K562 (cell line): Measurements from ENCODE around the gene FLAD1. TPM values are rescaled to one million over a fixed set of nuclear protein-coding genes. Genes with fewer than 3 reads are reported as not detected.

ENCODE experiments used
- BHLHE40 ChIP-seq: IDR thresholded peaks from 2 replicates; pipeline ENCODE4 v1.6.1; 2011; ENCODE audit warnings: low read length, improper control_type of control experiment
- CREB1 ChIP-seq, 2 experiments: sonication (generic) in 1 of 2; formaldehyde crosslinking in 1 of 2; IDR thresholded peaks; 2 replicates each; pipeline versions ENCODE4 v1.6.1 to v1.8.0; 2012 to 2022; ENCODE audit warnings: inconsistent platforms in 1 of 2, mild to moderate bottlenecking in 1 of 2, missing genetic modification reagents in 1 of 2, moderate library complexity in 1 of 2
- CREM ChIP-seq: IDR thresholded peaks from 2 replicates; pipeline ENCODE4 v1.6.1; 2014; ENCODE audit warnings: antibody characterized with exemption, low read depth
- CTBP1 ChIP-seq: fragments of 450-650 bp; IDR thresholded peaks from 2 replicates; pipeline ENCODE4 v1.6.1; 2016; ENCODE audit warnings: borderline replicate concordance
- GMEB1 ChIP-seq: fragments of 250-450 bp; sonication (Bioruptor Pico); IDR thresholded peaks from 2 replicates; pipeline ENCODE4 v1.4.0; 2020; ENCODE audit warnings: mild to moderate bottlenecking
- MAX ChIP-seq: sonication (generic); formaldehyde crosslinking; IDR thresholded peaks from 2 replicates; pipeline ENCODE4 v1.9.0; 2022; ENCODE audit warnings: mild to moderate bottlenecking, missing genetic modification reagents
- MTF1 ChIP-seq: fragments of 250-450 bp; sonication (Bioruptor Pico); IDR thresholded peaks from 2 replicates; pipeline ENCODE4 v1.9.0; 2021; ENCODE audit warnings: moderate library complexity, mild to moderate bottlenecking, inconsistent platforms, borderline replicate concordance
- NFYB ChIP-seq: IDR thresholded peaks from 2 replicates; pipeline ENCODE4 v1.6.1; 2011; ENCODE audit warnings: mild to moderate bottlenecking, moderate library complexity; ENCODE audit not compliant: insufficient read length; ENCODE audit errors: extremely low read depth
- PRPF4 ChIP-seq: fragments of 200-400 bp; formaldehyde crosslinking; IDR thresholded peaks from one replicate; pipeline ENCODE4 v1.6.1; 2017; ENCODE audit warnings: low read length, low read depth, mild to moderate bottlenecking; ENCODE audit not compliant: insufficient read depth, poor library complexity, severe bottlenecking
- SIX5 ChIP-seq, 2 experiments: IDR thresholded peaks; 2 replicates each; pipeline ENCODE4 v1.6.1; 2011; ENCODE audit warnings: low read length in 2 of 2, borderline replicate concordance in 1 of 2, low read depth in 1 of 2, mild to moderate bottlenecking in 1 of 2, moderate library complexity in 1 of 2; ENCODE audit not compliant: insufficient read depth in 1 of 2
- TFAM ChIP-seq: fragments of 250-450 bp; sonication (Bioruptor Pico); conservative IDR thresholded peaks from 2 replicates; pipeline ENCODE4 v1.5.0; 2021; ENCODE audit warnings: mild to moderate bottlenecking, moderate library complexity
- THRB ChIP-seq: fragments of 450-650 bp; formaldehyde crosslinking; conservative IDR thresholded peaks from 2 replicates; pipeline ENCODE4 v1.4.0; 2022; ENCODE audit warnings: mild to moderate bottlenecking, missing genetic modification characterization
- USF1 ChIP-seq: sonication (generic); formaldehyde crosslinking; IDR thresholded peaks from 2 replicates; pipeline ENCODE4 v1.9.0; 2022; ENCODE audit warnings: mild to moderate bottlenecking, missing genetic modification reagents
- VEZF1 ChIP-seq: fragments of 200-800 bp; sonication (Bioruptor generic); IDR thresholded peaks from 2 replicates; pipeline ENCODE4 v1.6.1; 2017; ENCODE audit warnings: missing genetic modification characterization, missing compliant biosample characterization
- ZBTB49 ChIP-seq: sonication (generic); formaldehyde crosslinking; IDR thresholded peaks from 2 replicates; pipeline ENCODE4 v1.8.0; 2022; ENCODE audit warnings: missing genetic modification reagents, mild to moderate bottlenecking, borderline replicate concordance
- ZNF282 ChIP-seq: sonication (generic); formaldehyde crosslinking; IDR thresholded peaks from 2 replicates; pipeline ENCODE4 v1.8.1; 2023; ENCODE audit warnings: missing genetic modification reagents
- ZNF75A ChIP-seq: fragments of 450-650 bp; formaldehyde crosslinking; IDR thresholded peaks from 2 replicates; pipeline ENCODE4 v1.4.0; 2020; ENCODE audit warnings: mild to moderate bottlenecking
- ZNF766 ChIP-seq: fragments of 200-800 bp; sonication (Bioruptor generic); conservative IDR thresholded peaks from 2 replicates; pipeline ENCODE4 v1.6.1; 2016; ENCODE audit warnings: missing genetic modification characterization, missing compliant biosample characterization
- polyA plus RNA-seq, 8 experiments: library from polyadenylated mRNA; depleted of rRNA in 4 of 8; stranded (reverse) in 5 of 8; unstranded in 3 of 8; fragments of >200 nt; fragmentation: Nextera tagmentation in 2 of 8; fragmentation: Illumina TruSeq in 1 of 8; extraction: Ambion mirVana in 2 of 8; extraction: Trizol in 1 of 8; gene quantifications; 2 replicates each; pipeline versions ENCODE4 v1.2.1 to v1.2.3, GENCODE V29; 2011 to 2014; ENCODE audit warnings: inconsistent platforms in 1 of 8, missing spikeins in 1 of 8
- total RNA-seq, 7 experiments: library from RNA; depleted of rRNA in 6 of 7; stranded (reverse); fragments of >200 nt in 6 of 7; fragmentation: Illumina TruSeq in 2 of 7; extraction: Trizol in 2 of 7; gene quantifications; 2 replicates each; pipeline versions ENCODE4 v1.2.1 to v1.2.3, GENCODE V29; 2011 to 2021; ENCODE audit warnings: low replicate concordance in 1 of 7

The FLAD1 gene
- total and polyA plus RNA-seq, 9 of the 15 experiments (the other 6 are each of a cell fraction or from before 2014, with no cell fraction given) = 24.9 to 85.8 (median 67.0) TPM

- TF ChIP-seq GMEB1 (0 out of 2 replicates have a peak, but pooled peaks have one; percentile 10), CREB1 (IDR thresholded peaks at IDR 0.05) (no peak), CREB1 (CRISPR knock-in tag; IDR thresholded peaks at IDR 0.05) (peak; percentile 80; the same call in 1 of the 2 replicates), NFYB (peak; percentile 90), USF1 (CRISPR knock-in tag) (no peak), VEZF1 (peak; percentile 81), ZNF766 (CRISPR knock-in tag) (no peak; the same call in 1 of the 2 replicates), CTBP1 (no peak), ZBTB49 (CRISPR knock-in tag) (no peak), CREM (peak; percentile 86), THRB (CRISPR knock-in tag) (peak; percentile 97), ZNF75A (CRISPR knock-in tag) (no peak), PRPF4 (no peak), SIX5 (IDR thresholded peaks at IDR 0.05; ENCODE audit: borderline replicate concordance in 1 of 2, insufficient read depth in 1 of 2, low read depth in 1 of 2, low read length in 2 of 2) (no peak), MAX (CRISPR knock-in tag) (no peak), ZNF282 (CRISPR knock-in tag) (no peak), BHLHE40 (peak; percentile 97), MTF1 (CRISPR knock-in tag) (no peak), TFAM (CRISPR knock-in tag) (no peak)
Measured at GRCh38 chr1:155001675-155002463, 18.7 kb downstream of the FLAD1 start (continued).
